GM10266 (cell line): ENCODE results near the gene SVIL.
"Not testable (repeated sequence)": the region's sequence is repeated elsewhere in the genome, so short reads cannot be mapped to it uniquely, and the experiment has no call there.

Experiments used
- DNase-seq: peaks from one replicate; pipeline ENCODE4 v3.0.0; 2012; ENCODE audit errors: extremely low spot score
- TF ChIP-seq, protein P1 (sequence below): IDR thresholded peaks from 2 replicates; pipeline ENCODE4 v1.5.1; 2012; ENCODE audit warnings: mild to moderate bottlenecking, low read depth; ENCODE audit not compliant: control insufficient read depth, insufficient read depth; ENCODE audit errors: missing control alignments

SVIL gene

DNA sequence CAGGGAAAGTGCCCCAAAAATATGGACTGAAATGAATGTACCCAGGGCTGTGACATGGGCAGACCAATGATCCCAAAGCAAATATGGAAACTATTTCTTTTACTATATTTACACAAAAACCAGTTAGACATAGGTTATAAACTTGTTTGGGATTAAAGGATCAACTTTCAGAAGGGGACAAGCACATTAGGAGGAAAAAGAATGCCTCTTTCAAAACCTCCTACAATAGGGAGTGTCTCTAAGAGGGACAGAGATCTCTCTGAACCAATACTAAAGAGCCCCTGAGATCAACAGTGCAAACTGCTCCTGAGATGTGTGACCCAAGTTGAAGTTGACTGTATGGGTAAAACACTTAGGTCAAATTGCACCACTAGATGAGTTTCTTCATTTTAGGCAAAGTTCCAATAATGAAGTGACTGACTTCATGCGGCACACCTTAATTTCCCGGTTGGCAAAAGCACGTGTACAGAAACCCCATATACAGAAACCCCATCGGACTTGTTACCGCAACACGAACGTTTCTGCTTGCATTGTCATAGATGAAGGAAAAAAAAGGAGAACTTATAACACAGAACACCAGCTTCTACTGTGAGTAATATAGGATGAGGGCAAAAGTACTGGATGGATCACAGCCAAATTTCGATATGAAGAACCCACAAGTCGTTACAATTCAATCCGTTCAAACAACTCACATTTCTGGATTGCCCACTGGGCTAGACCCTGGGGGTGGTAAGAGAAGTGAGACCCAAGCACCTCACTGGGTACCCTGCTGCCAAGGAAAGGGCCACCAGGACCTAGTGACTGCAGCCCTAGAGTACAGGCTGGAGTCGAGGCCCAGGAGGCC, 4.3 kb downstream of the SVIL start:
- DNase-seq: no peak
- TF ChIP-seq, protein P1, sequence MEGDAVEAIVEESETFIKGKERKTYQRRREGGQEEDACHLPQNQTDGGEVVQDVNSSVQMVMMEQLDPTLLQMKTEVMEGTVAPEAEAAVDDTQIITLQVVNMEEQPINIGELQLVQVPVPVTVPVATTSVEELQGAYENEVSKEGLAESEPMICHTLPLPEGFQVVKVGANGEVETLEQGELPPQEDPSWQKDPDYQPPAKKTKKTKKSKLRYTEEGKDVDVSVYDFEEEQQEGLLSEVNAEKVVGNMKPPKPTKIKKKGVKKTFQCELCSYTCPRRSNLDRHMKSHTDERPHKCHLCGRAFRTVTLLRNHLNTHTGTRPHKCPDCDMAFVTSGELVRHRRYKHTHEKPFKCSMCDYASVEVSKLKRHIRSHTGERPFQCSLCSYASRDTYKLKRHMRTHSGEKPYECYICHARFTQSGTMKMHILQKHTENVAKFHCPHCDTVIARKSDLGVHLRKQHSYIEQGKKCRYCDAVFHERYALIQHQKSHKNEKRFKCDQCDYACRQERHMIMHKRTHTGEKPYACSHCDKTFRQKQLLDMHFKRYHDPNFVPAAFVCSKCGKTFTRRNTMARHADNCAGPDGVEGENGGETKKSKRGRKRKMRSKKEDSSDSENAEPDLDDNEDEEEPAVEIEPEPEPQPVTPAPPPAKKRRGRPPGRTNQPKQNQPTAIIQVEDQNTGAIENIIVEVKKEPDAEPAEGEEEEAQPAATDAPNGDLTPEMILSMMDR: no peak

DNA sequence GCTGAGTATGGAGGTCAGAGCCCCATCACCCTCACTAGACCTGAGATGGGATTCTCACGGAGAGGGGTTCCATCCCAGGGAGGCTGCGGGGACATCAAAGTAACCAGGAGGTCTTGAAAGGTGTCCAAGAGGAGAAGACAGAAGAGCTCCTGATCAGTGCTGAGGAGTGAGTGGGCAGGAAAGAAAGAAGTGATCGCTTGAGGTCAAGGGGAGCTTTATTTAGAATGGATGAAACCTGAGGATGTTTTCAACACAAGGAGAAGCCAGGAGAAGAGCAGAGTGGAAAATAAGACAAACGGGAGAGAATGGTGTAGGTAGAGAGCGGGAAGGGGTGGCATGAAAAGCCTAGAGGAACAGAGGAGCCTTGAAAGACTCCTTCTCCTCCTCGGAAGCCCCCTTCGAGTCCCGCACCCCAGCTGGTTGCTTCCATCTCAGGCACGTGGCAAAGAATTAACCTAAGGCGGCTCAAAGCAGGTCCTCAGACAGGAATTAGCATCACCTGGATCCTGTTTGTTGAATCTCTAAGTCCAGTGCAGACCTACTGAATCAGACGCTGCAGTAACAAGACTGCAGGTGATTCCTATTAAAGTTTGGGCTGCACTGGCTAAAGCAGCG, 5.8 kb downstream of the SVIL start:
- DNase-seq: no peak
- TF ChIP-seq, protein P1: no peak

DNA sequence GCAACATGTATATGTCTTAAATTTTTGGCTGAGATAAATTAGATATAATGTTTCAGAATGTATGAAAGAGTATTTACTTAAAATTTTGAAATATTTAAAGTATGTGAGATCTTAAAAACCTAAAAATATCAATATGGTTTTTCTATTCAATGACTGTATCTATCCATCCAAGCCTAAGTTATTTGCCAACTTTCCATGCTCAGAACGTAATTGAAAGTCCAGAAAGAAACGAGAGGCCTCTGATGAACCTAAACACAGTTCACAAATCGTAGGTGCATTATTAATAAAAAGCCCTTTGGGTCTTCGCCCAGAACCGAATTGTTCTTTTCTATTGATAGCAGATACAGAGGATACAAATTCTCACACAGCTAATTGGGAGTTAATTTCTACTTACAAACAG, 6.5 kb downstream of the SVIL start:
- TF ChIP-seq, protein P1: no peak
- no peak for DNase-seq

DNA sequence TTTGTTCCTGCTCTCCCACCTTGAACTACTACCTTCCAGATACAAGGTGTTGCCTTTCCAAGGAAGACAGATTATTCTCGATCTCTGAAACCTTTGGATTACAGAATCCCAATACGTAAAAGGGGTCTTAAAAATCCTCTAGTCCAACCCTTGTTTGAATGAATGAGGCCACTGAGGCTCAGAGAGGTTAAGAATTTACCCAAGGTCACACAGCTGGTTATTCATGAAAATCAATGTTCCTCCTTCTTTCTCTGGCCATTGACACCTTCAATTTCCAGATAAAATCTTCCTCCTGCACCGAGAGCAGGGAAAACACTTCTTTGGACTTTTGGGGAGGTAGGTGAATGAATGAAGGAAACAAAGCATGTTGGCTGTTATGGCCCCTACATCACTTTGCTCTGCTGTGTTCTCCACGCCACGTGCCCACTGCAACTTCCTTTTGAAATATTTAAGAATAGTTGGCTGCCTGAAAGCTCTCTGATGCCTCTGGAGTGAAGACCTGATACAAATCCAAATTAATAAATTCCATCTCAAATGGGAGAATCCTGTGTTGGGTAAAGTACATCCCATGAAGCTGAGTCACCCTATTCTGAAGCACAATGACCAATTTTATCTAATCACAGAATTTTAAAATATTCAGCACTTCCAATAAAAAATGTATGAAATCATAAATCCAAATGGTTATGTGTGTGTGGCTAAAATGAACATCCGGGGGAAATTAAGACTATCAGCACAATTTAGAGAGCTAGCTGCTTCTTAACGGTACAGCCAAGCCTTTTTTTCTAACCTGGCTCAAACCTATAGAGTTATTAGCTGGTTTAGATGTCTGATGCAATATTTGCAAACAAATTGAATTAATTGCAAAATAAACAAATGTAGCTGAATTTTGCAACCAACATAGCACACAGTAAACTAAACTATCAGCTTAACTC, 7.3 kb downstream of the SVIL start:
- TF ChIP-seq, protein P1: no peak

DNA sequence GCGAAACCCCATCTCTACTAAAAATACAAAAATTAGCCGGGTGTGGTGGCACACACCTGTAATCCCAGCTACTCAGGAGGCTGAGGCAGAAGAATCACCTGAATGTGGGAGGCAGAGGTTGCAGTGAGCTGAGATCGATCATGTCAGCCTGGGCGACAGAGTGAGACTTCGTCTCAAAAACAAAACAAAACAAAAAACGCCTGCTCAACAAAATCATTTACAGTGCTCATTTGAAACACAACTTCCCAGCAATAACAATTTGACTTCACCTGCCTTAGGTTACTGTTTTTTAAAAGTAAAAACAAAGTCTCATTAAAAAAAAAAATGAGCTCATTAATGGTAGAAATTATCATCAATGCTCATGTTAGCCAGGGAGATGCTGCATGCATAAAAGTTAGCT, 10.4 kb downstream of the SVIL start:
- not testable (repeated sequence) for DNase-seq

More for the DNA sequence above, 7.3 kb downstream of the SVIL start:
- DNase-seq: no peak

DNA sequence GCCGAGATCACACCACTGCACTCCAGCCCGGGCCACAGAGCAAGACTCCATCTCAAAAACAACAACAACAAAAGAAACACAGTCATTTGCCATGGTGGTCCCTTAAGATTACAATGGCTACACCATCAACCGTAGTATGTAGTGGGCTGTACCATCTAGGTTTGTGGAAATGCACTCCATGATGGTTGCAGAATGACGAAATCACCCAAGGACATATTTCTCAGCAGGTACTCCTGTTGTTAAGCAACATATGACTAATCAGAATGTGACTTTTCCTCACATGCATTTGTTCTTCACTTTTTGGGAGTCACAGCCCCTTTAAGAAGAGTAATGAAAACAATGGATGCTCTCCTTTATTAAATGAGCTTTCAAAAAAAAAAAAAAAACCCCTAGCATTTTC, 11.0 kb downstream of the SVIL start:
- TF ChIP-seq, protein P1: no peak
- no peak for DNase-seq

DNA sequence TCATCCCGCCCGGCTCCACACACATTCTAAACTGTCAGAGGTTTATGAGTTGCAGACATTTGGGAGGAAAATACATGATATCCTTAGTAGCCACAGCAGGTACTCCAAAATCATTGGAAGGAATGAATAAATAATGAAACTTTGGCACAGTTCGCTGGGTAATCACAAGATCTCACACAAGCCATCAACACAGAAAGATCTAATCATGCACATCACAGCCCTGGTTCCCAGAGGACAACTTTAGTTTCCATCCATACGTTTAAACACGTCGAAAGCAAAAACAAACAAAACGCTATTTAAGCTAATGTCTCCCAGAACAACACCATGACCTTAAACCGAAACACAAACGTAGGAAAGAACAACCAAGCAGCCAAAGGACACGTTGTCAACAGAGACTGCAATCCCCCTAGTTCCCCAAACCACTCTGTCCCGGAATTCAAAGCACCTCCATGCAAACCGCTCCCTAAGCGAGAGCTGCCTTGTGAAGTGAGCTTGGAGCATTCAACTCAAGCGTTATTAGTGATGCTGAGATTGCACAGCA, 12.3 kb downstream of the SVIL start:
- TF ChIP-seq, protein P1: no peak
- no peak for DNase-seq
